Myometrial cell (primary cell): ENCODE measurements around the gene KRTAP4-4. TPM values are rescaled to one million over a fixed set of nuclear protein-coding genes. Genes with fewer than 3 reads are reported as not detected.

Source experiments
- total RNA-seq: library from RNA; depleted of rRNA; stranded (reverse); fragments of >200 nt; gene quantifications from 2 replicates; pipeline ENCODE4 v1.2.3, GENCODE V29; 2015

The KRTAP4-4 gene
- not detected in 2 replicates for total RNA-seq

DNA sequence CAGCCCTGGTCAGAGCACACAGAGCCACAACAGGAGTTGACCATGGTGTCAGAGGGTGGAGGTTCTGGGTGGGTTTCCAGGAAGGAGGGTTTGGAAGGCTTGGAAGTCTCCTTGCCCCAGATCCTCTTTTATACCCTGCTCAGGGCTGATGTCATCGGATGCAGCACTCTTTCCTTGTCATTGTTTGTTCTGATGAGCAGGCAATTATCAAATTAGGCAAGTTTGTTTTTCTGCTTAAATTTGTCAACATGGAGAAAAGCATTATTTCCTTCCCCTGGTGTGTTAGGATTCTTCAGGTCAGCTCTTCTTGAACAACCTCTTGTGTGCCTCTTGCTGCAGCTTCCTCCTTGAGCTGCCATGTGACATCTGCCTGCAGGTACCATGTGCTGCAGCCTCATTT is at the start of gene KRTAP4-4:
Gene KRTAP4-4, minus strand, starts transcription at position 101 of the 400 bp plus-strand sequence. Its CDS starts 57 bp downstream, at position 44.

DNA sequence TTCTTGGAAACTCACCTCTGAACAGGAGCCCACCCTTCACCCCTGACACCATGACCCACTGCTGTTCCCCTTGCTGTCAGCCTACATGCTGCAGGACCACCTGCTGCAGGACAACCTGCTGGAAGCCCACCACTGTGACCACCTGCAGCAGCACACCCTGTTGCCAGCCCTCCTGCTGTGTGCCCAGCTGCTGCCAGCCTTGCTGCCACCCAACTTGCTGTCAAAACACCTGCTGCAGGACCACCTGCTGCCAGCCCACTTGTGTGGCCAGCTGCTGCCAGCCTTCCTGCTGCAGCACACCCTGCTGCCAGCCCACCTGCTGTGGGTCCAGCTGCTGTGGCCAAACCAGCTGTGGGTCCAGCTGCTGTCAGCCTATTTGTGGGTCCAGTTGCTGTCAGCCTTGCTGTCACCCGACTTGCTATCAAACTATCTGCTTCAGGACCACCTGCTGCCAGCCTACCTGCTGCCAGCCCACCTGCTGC is 29.3 kb upstream of the KRTAP4-4 start, which contains the start of gene KRTAP9-1:
Gene KRTAP9-1, plus strand, starts transcription at position 51 of the 482 bp plus-strand sequence. Its CDS starts 0 bp downstream, at position 51.

DNA sequence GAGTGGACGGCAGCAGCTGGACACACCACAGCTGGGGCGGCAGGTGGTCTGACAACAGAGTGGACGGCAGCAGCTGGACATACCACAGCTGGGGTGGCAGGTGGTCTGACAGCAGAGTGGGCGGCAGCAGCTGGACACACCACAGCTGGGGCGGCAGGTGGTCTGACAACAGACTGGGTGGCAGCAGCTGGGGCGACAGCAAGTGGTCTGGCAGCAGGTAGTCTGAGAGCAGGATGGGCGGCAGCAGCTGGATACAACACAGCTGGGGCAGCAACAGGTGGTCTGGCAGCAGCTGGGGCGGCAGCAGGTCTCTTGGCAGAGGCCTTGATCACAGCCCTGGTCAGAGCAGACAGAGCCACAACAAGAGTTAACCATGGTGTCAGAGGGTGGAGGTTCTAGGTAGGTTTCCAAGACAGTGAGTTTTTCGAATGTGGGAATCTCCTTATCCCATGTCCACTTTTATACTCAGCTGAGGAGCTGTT is 24.0 kb upstream of the KRTAP4-4 start, which contains the start of gene KRTAP4-1:
Gene KRTAP4-1, minus strand, starts transcription at position 432 of the 482 bp plus-strand sequence. Its CDS starts 57 bp downstream, at position 375.

DNA sequence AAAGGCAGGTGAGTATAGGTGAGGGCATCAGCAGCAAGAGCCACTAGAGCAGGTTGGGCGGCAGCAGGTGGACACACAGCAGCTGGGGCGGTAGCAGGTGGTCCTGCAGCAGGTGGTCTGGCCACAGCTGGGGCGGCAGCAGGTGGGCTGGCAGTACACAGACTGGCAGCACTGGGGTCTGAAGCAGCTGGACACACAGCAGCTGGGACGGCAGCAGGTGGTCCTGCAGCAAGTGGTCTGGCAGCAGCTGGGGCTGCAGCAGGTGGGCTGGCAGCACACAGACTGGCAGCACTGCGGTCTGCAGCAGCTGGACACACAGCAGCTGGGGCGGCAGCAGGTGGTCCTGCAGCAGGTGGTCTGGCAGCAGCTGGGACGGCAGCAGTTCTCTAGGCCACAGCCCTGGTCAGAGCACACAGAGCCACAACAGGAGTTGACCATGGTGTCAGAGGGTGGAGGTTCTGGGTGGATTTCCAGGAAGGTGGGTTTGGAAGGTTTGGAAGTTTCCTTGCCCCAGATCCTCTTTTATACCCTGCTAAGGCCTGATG is 17.3 kb upstream of the KRTAP4-4 start, which contains the start of gene KRTAP4-2:
Gene KRTAP4-2, minus strand, starts transcription at position 495 of the 545 bp plus-strand sequence. Its CDS starts 57 bp downstream, at position 438.

DNA sequence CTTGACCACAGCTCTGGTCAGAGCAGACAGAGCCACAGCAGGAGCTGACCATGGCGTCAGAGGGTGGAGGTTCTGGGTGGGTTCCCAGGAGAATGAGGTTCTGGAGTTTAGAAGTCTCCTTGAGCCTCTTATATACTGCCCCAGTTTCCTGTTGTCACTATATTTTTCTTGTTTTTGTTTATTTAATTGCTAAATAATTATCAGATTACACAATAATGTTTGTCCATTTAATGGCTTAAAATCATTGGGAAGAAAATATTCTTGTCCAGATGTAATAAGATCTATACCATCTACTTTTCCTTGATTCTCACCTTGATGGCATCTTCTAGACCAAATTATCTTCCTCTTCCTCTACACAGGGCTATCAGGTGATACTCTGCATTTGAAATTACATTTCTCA is 7.6 kb upstream of the KRTAP4-4 start, which contains the start of gene KRTAP4-3:
Gene KRTAP4-3, minus strand, starts transcription at position 101 of the 400 bp plus-strand sequence. Its CDS starts 49 bp downstream, at position 52.

DNA sequence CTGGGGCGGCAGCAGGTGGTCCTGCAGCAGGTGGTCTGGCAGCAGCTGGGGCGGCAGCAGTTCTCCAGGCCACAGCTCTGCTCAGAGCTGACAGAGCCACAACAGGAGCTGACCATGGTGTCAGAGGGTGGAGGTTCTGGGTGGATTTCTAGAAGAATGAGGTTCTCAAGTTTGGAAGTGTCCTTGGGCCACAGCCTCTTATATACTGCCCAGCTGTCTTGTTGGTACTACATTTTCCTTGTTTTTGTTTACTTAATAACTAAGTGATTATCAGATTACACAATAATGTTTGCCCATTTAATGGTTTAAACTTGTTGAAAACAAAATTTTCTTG is 10.9 kb downstream of the KRTAP4-4 start, which contains the start of gene KRTAP4-5:
Gene KRTAP4-5, minus strand, starts transcription at position 174 of the 334 bp plus-strand sequence. Its CDS starts 58 bp downstream, at position 116.

DNA sequence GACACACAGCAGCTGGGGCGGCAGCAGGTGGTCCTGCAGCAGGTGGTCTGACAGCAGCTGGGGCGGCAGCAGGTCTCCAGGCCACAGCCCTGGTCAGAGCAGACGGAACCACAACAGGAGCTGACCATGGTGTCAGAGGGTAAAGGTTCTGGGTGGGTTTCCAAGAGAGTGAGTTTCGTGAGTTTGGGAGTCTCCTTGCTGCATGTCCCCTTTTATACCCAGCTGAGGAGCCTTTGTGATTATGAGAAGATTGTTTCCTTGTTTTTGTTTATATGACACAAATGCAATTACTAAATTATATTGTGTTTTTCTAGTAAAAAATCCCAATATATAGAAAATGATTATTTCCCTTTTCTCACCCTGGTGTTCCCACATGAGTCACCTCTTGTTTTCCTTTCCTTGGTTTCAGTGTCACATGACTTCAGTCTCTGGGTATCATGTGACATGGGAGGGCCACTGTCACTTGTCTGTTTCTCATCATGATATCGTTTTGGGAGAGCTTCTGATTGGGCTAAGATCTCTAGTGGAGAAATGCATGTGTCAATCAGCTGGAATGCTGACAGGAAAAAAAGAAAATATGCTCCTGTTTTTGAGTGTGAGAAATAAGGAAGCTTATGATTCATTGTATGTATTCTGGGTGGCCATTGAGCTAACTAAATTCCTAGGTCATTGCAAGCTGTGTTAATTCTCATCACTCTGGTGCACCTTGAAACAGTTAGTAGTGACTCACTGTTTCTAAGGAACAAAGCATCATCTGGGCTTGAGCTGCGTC is 20.0 kb downstream of the KRTAP4-4 start, which contains the start of gene KRTAP4-6:
Gene KRTAP4-6, minus strand, starts transcription at position 185 of the 772 bp plus-strand sequence. Its CDS starts 57 bp downstream, at position 128.

DNA sequence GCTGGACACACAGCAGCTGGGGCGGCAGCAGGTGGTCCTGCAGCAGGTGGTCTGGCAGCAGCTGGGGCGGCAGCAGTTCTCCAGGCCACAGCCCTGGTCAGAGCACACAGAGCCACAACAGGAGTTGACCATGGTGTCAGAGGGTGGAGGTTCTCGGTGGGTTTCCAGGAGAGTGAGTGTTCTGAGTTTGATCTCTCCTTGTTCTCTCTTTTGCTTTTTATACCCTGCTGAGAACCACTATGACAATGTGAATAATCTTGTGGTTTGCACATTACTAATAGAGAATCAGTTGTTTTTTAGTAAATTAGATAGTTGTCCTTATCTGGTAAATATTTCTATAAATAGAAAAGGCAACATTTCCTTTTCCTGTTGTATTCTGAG is 36.6 kb downstream of the KRTAP4-4 start, which contains the start of gene KRTAP4-12:
Gene KRTAP4-12, minus strand, starts transcription at position 192 of the 381 bp plus-strand sequence. Its CDS starts 60 bp downstream, at position 132.

DNA sequence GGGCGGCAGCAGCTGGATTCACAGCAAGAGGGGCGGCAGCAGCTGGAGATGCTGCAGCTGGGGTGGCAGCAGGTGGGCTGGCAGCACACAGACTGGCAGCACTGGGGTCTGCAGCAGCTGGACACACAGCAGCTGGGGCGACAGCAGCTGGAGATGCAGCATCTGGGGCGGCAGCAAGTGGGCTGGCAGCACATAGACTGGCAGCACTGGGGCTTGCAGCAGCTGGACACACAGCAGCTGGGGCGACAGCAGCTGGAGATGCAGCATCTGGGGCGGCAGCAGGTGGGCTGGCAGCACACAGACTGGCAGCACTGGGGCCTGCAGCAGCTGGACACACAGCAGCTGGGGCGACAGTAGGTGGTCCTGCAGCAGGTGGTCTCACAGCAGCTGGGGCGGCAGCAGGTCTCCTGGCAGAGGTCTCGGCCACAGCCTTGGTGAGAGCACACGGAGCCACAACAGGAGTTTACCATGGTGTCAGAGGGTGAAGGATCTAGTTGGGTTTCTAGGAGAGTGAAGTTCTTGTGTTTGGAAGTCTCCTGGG is 42.6 kb downstream of the KRTAP4-4 start, which contains the start of gene KRTAP4-11:
Gene KRTAP4-11, minus strand, starts transcription at position 528 of the 541 bp plus-strand sequence. Its CDS starts 58 bp downstream, at position 470.

Other genes with a start within 250 kb of the KRTAP4-4 start
- gene KRT23, start 223.1 kb downstream of the KRTAP4-4 start, total RNA-seq = 3.5 and 4.3 TPM in 2 replicates
- not detected in 2 replicates for gene KRT39, start 193.8 kb downstream of the KRTAP4-4 start, total RNA-seq
- gene KRT40, start 176.4 kb downstream of the KRTAP4-4 start, total RNA-seq = not detected in 2 replicates
- gene KRTAP3-3, start 166.6 kb downstream of the KRTAP4-4 start, total RNA-seq = not detected in 2 replicates
- gene KRTAP3-2, start 160.8 kb downstream of the KRTAP4-4 start, total RNA-seq = not detected in 2 replicates
- gene KRTAP3-1, start 151.6 kb downstream of the KRTAP4-4 start, total RNA-seq = not detected in 2 replicates
- gene KRTAP1-5, start 133.5 kb downstream of the KRTAP4-4 start, total RNA-seq = 15.4 and 18.2 TPM in 2 replicates
- not detected in 2 replicates for gene KRTAP1-4, start 130.6 kb downstream of the KRTAP4-4 start, total RNA-seq
- not detected in 2 replicates for gene KRTAP1-3, start 125.9 kb downstream of the KRTAP4-4 start, total RNA-seq
- gene KRTAP1-1, start 119.3 kb downstream of the KRTAP4-4 start, total RNA-seq = 0.35 TPM in 1 of 2 replicates, not detected in the other
- not detected in 2 replicates for gene KRTAP2-1, start 113.4 kb downstream of the KRTAP4-4 start, total RNA-seq
- not detected in 2 replicates for gene KRTAP2-2, start 105.5 kb downstream of the KRTAP4-4 start, total RNA-seq
- gene KRTAP2-3, start 100.6 kb downstream of the KRTAP4-4 start, total RNA-seq = 0.89 TPM in 1 of 2 replicates, not detected in the other
- not detected in 2 replicates for gene KRTAP2-4, start 94.9 kb downstream of the KRTAP4-4 start, total RNA-seq
- gene KRTAP4-7, start 76.6 kb downstream of the KRTAP4-4 start, total RNA-seq = not detected in 2 replicates
- not detected in 2 replicates for gene KRTAP4-8, start 62.6 kb downstream of the KRTAP4-4 start, total RNA-seq
- not detected in 2 replicates for gene KRTAP4-16, start 58.5 kb downstream of the KRTAP4-4 start, total RNA-seq
- not detected in 2 replicates for gene KRTAP4-9, start 55.4 kb downstream of the KRTAP4-4 start, total RNA-seq
- gene KRTAP4-11, start 42.4 kb downstream of the KRTAP4-4 start, total RNA-seq = not detected in 2 replicates
- not detected in 2 replicates for gene KRTAP4-12, start 36.6 kb downstream of the KRTAP4-4 start, total RNA-seq
- not detected in 2 replicates for gene KRTAP4-6, start 20.2 kb downstream of the KRTAP4-4 start, total RNA-seq
- not detected in 2 replicates for gene KRTAP4-5, start 10.9 kb downstream of the KRTAP4-4 start, total RNA-seq
- not detected in 2 replicates for gene KRTAP4-3, start 7.5 kb upstream of the KRTAP4-4 start, total RNA-seq
- not detected in 2 replicates for gene KRTAP4-2, start 17.5 kb upstream of the KRTAP4-4 start, total RNA-seq
- gene KRTAP4-1, start 24.2 kb upstream of the KRTAP4-4 start, total RNA-seq = not detected in 2 replicates
- gene KRTAP9-1, start 29.1 kb upstream of the KRTAP4-4 start, total RNA-seq = not detected in 2 replicates
- gene KRTAP9-2, start 65.9 kb upstream of the KRTAP4-4 start, total RNA-seq = not detected in 2 replicates
- gene KRTAP9-3, start 71.7 kb upstream of the KRTAP4-4 start, total RNA-seq = not detected in 2 replicates
- not detected in 2 replicates for gene KRTAP9-8, start 77.3 kb upstream of the KRTAP4-4 start, total RNA-seq
- gene KRTAP9-4, start 88.9 kb upstream of the KRTAP4-4 start, total RNA-seq = not detected in 2 replicates
- gene KRTAP9-9, start 94.6 kb upstream of the KRTAP4-4 start, total RNA-seq = not detected in 2 replicates
- gene KRTAP9-6, start 104.6 kb upstream of the KRTAP4-4 start, total RNA-seq = not detected in 2 replicates
- gene KRTAP9-7, start 115.0 kb upstream of the KRTAP4-4 start, total RNA-seq = not detected in 2 replicates
- gene KRTAP29-1, start 142.1 kb upstream of the KRTAP4-4 start, total RNA-seq = not detected in 2 replicates
- not detected in 2 replicates for gene KRTAP16-1, start 148.6 kb upstream of the KRTAP4-4 start, total RNA-seq
- gene KRTAP17-1, start 155.0 kb upstream of the KRTAP4-4 start, total RNA-seq = not detected in 2 replicates
- gene KRT33A, start 190.1 kb upstream of the KRTAP4-4 start, total RNA-seq = not detected in 2 replicates
- under 0.01 TPM in 1 of 2 replicates, not detected in the other for gene KRT33B, start 209.1 kb upstream of the KRTAP4-4 start, total RNA-seq
- gene KRT34, start 221.6 kb upstream of the KRTAP4-4 start, total RNA-seq = 115 and 121 TPM in 2 replicates
- gene KRT31, start 236.9 kb upstream of the KRTAP4-4 start, total RNA-seq = not detected in 2 replicates